Uterus (tissue), 4 donors: ENCODE measurements around the gene CTAGE15. TPM values are rescaled to one million over a fixed set of nuclear protein-coding genes. Genes with fewer than 3 reads are reported as not detected.
"Not testable (repeated sequence)": the region's sequence is repeated elsewhere in the genome, so short reads cannot be mapped to it uniquely, and the experiment has no call there.

Experiments used
- DNase-seq, 2 donors: peaks; one replicate each; pipeline ENCODE4 v3.0.0-alpha.2; 2019 to 2020
- H3K27ac ChIP-seq, 2 donors: fragments of 200-600 bp; sonication (generic); 1 replicate in 1 of 2; 2 replicates in 1 of 2; pipeline ENCODE4 v1.5.1; 2016 to 2018
- H3K27me3 ChIP-seq, 2 donors: fragments of 200-600 bp; sonication (generic); one replicate each; pipeline ENCODE4 v1.5.1; 2018 to 2019; ENCODE audit warnings: control low read depth in 1 of 2
- H3K36me3 ChIP-seq, 2 donors: fragments of 200-600 bp; sonication (generic); one replicate each; pipeline ENCODE4 v1.5.1; 2019; ENCODE audit warnings: control low read depth in 1 of 2
- H3K4me1 ChIP-seq, 2 donors: fragments of 200-600 bp; sonication (generic); one replicate each; pipeline ENCODE4 v1.5.1; 2018 to 2019; ENCODE audit warnings: control low read depth in 1 of 2
- H3K4me3 ChIP-seq, 2 donors: fragments of 200-600 bp; sonication (generic); 1 replicate in 1 of 2; 2 replicates in 1 of 2; pipeline ENCODE4 v1.5.1; 2018 to 2019; ENCODE audit warnings: mild to moderate bottlenecking in 1 of 2
- H3K9me3 ChIP-seq, 2 donors: fragments of 200-600 bp; sonication (generic); one replicate each; pipeline ENCODE4 v1.5.1; 2019; ENCODE audit warnings: control low read depth in 1 of 2
- CTCF ChIP-seq, 4 experiments: fragments of 200-600 bp in 2 of 4; fragments of 450-650 bp in 2 of 4; sonication (generic) in 2 of 4; IDR thresholded peaks; one replicate each; pipeline ENCODE4 v1.5.1; 2016 to 2019; ENCODE audit warnings: antibody characterized with exemption in 4 of 4, mild to moderate bottlenecking in 2 of 4, moderate library complexity in 1 of 4
- intact Hi-C: fragments of 100-400 bp; cut with DNase I; formaldehyde crosslinking; loops from one replicate; pipeline ENCODE4 v1.15.1; 2023; ENCODE audit warnings: low total_unique reads
- small RNA-seq: library from RNA; depleted of rRNA; stranded (forward); fragments of <200 nt; gene quantifications from one replicate; pipeline ENCODE3, GENCODE V24; 2016
- total RNA-seq, 4 donors: library from RNA; depleted of rRNA in 3 of 4; stranded (reverse); fragments of >200 nt in 3 of 4; gene quantifications; one replicate each; pipeline versions ENCODE4 v1.1.0 to v1.2.4, GENCODE V29; 2014 to 2023
- donor health status: DM: yes; HTN: yes; CAD: no.

The CTAGE15 gene
- total RNA-seq, 4 donors from 2014 or later: under 0.01 to 0.28 (median 0.27) TPM; not detected in 1

GRCh38 chr7:143598086-143598485 lies 26.5 kb downstream of the CTAGE15 start:
- DNase-seq, H3K9me3 ChIP-seq, H3K4me1 ChIP-seq, H3K27me3 ChIP-seq, H3K36me3 ChIP-seq, intact Hi-C loops, H3K27ac ChIP-seq, H3K4me3 ChIP-seq: not testable (repeated sequence)

GRCh38 chr7:143603549-143603948 lies 31.9 kb downstream of the CTAGE15 start:
- H3K27ac ChIP-seq, H3K9me3 ChIP-seq, H3K4me1 ChIP-seq, DNase-seq, H3K4me3 ChIP-seq, H3K36me3 ChIP-seq, intact Hi-C loops, H3K27me3 ChIP-seq: not testable (repeated sequence)

GRCh38 chr7:143606088-143606487 lies 34.5 kb downstream of the CTAGE15 start:
- H3K9me3 ChIP-seq, H3K36me3 ChIP-seq, H3K27me3 ChIP-seq, intact Hi-C loops, H3K4me1 ChIP-seq, H3K4me3 ChIP-seq, H3K27ac ChIP-seq, DNase-seq: not testable (repeated sequence)

GRCh38 chr7:143615545-143615944 lies 43.9 kb downstream of the CTAGE15 start:
- H3K9me3 ChIP-seq, H3K4me3 ChIP-seq, H3K36me3 ChIP-seq, DNase-seq, H3K27me3 ChIP-seq, H3K27ac ChIP-seq, intact Hi-C loops, H3K4me1 ChIP-seq: not testable (repeated sequence)

GRCh38 chr7:143617204-143617603 lies 45.6 kb downstream of the CTAGE15 start:
- intact Hi-C loops, H3K27ac ChIP-seq, H3K4me3 ChIP-seq, DNase-seq, H3K36me3 ChIP-seq, H3K4me1 ChIP-seq, H3K9me3 ChIP-seq, H3K27me3 ChIP-seq: not testable (repeated sequence)

- H3K4me1 ChIP-seq, H3K27ac ChIP-seq, intact Hi-C loops, H3K4me3 ChIP-seq, H3K36me3 ChIP-seq, H3K9me3 ChIP-seq, H3K27me3 ChIP-seq: not testable (repeated sequence)
- DNase-seq: peak in 1 of 2 donors; percentile 70
- peak in 1 of 4 experiments; percentile 23 for TF ChIP-seq CTCF (IDR thresholded peaks at IDR 0.05)
Measured at GRCh38 chr7:143620058-143620457, 48.5 kb downstream of the CTAGE15 start.

- H3K27me3 ChIP-seq, H3K4me3 ChIP-seq, intact Hi-C loops, H3K27ac ChIP-seq, H3K36me3 ChIP-seq, H3K4me1 ChIP-seq, H3K9me3 ChIP-seq: not testable (repeated sequence)
- peak in 1 of 2 donors; percentile 70 for DNase-seq
Measured at GRCh38 chr7:143620646-143621045, 49.0 kb downstream of the CTAGE15 start, which contains the start of gene TCAF2. TCAF2 (plus strand) TSS chr7:143620974.

GRCh38 chr7:143621175-143621574 lies 49.6 kb downstream of the CTAGE15 start:
- H3K4me1 ChIP-seq, DNase-seq, H3K36me3 ChIP-seq, H3K4me3 ChIP-seq, intact Hi-C loops, H3K27ac ChIP-seq, H3K27me3 ChIP-seq, H3K9me3 ChIP-seq: not testable (repeated sequence)

- H3K27ac ChIP-seq, intact Hi-C loops: not testable (repeated sequence)
Measured at GRCh38 chr7:143622130-143622529, 50.5 kb downstream of the CTAGE15 start.

More at GRCh38 chr7:143622130-143622529, 50.5 kb downstream of the CTAGE15 start:
- not testable (repeated sequence) for H3K27me3 ChIP-seq, DNase-seq, H3K4me3 ChIP-seq, H3K4me1 ChIP-seq, H3K36me3 ChIP-seq, H3K9me3 ChIP-seq

Small RNA genes within 50 kb of the gene (small RNA-seq; reads per million reads assigned to genes)
- not detected for gene AC073264.2
- gene RNU6-162P: not detected

Other genes starting within 250 kb of the CTAGE15 start
- 10 to 100 TPM in 1 of 4 donors, 1 to 10 TPM in 3; 1.2 to 10.6 (median 6.5) TPM for gene FAM131B, start 209.1 kb upstream of the CTAGE15 start, total RNA-seq
- gene ZYX, start 190.5 kb upstream of the CTAGE15 start, total RNA-seq: 100 to 1,000 TPM in 2 of 4 donors, 10 to 100 TPM in 2; 46.0 to 494 (median 95.9) TPM
- 1 to 10 TPM in 3 of 4 donors, not detected in 1; 1.3 to 5.6 (median 1.9) TPM for gene EPHA1, start 162.9 kb upstream of the CTAGE15 start, total RNA-seq
- 1 to 10 TPM in 1 of 4 donors, not detected in 3; 3.3 TPM for gene TAS2R60, start 128.3 kb upstream of the CTAGE15 start, total RNA-seq
- 1 to 10 TPM in 1 of 4 donors, not detected in 3; 3.3 TPM for gene TAS2R41, start 93.9 kb upstream of the CTAGE15 start, total RNA-seq
- gene TCAF2, start 49.2 kb downstream of the CTAGE15 start, total RNA-seq: 10 to 100 TPM in 2 of 4 donors, 1 to 10 TPM in 2; 1.5 to 12.1 (median 7.1) TPM
- gene CTAGE6, start 185.9 kb downstream of the CTAGE15 start, total RNA-seq: 1 to 10 TPM in 2 of 4 donors, under 1 TPM in 1, not detected in 1; 0.26 to 2.4 (median 1.4) TPM